K562 (cell line): ENCODE results near the gene MED31. TPM values are rescaled to one million over a fixed set of nuclear protein-coding genes. Genes with fewer than 3 reads are reported as not detected.

ENCODE experiments used
- ASH1L ChIP-seq: fragments of 450-650 bp; IDR thresholded peaks from 2 replicates; pipeline ENCODE4 v1.6.1; 2018; ENCODE audit warnings: borderline replicate concordance, mild to moderate bottlenecking, low read depth; ENCODE audit not compliant: partially characterized antibody
- MAX ChIP-seq: sonication (generic); formaldehyde crosslinking; IDR thresholded peaks from 2 replicates; pipeline ENCODE4 v1.9.0; 2022; ENCODE audit warnings: mild to moderate bottlenecking, missing genetic modification reagents
- NKRF ChIP-seq: fragments of 450-650 bp; IDR thresholded peaks from 2 replicates; pipeline ENCODE4 v1.6.1; 2016; ENCODE audit warnings: borderline replicate concordance
- ZNF444 ChIP-seq: fragments of 250-450 bp; sonication (Bioruptor Pico); IDR thresholded peaks from 2 replicates; pipeline ENCODE4 v1.4.0; 2020; ENCODE audit warnings: mild to moderate bottlenecking, moderate library complexity
- ZNF551 ChIP-seq: fragments of 250-450 bp; sonication (Bioruptor Pico); IDR thresholded peaks from 2 replicates; pipeline ENCODE4 v1.5.0; 2021; ENCODE audit warnings: mild to moderate bottlenecking, moderate library complexity
- polyA plus RNA-seq, 8 experiments: library from polyadenylated mRNA; depleted of rRNA in 4 of 8; stranded (reverse) in 5 of 8; unstranded in 3 of 8; fragments of >200 nt; fragmentation: Nextera tagmentation in 2 of 8; fragmentation: Illumina TruSeq in 1 of 8; extraction: Ambion mirVana in 2 of 8; extraction: Trizol in 1 of 8; gene quantifications; 2 replicates each; pipeline versions ENCODE4 v1.2.1 to v1.2.3, GENCODE V29; 2011 to 2014; ENCODE audit warnings: inconsistent platforms in 1 of 8, missing spikeins in 1 of 8
- total RNA-seq, 7 experiments: library from RNA; depleted of rRNA in 6 of 7; stranded (reverse); fragments of >200 nt in 6 of 7; fragmentation: Illumina TruSeq in 2 of 7; extraction: Trizol in 2 of 7; gene quantifications; 2 replicates each; pipeline versions ENCODE4 v1.2.1 to v1.2.3, GENCODE V29; 2011 to 2021; ENCODE audit warnings: low replicate concordance in 1 of 7
- TF ChIP-seq, protein P1 (sequence below): sonication (generic); IDR thresholded peaks from 2 replicates; pipeline ENCODE4 v1.6.1; 2016
- TF ChIP-seq, protein P2 (sequence below): fragments of 450-650 bp; IDR thresholded peaks from 2 replicates; pipeline ENCODE4 v1.6.1; 2018; ENCODE audit not compliant: partially characterized antibody
- TF ChIP-seq, protein P3 (sequence below), 2 experiments: fragments of 450-650 bp; formaldehyde crosslinking in 1 of 2; IDR thresholded peaks; 2 replicates each; pipeline versions ENCODE4 v1.4.0 to v1.6.1; 2014 to 2020; ENCODE audit warnings: mild to moderate bottlenecking in 2 of 2, borderline replicate concordance in 1 of 2, low read depth in 1 of 2

The MED31 gene
- total and polyA plus RNA-seq, 9 of the 15 experiments (the other 6 are each of a cell fraction or from before 2014, with no cell fraction given), result 6.4 to 39.9 (median 14.6) TPM

GRCh38 chr17:6641247-6641863, 10.1 kb downstream of the MED31 start (continued):
- TF ChIP-seq ASH1L, result no peak
- TF ChIP-seq NKRF, result 0 out of 2 replicates have a peak, but pooled peaks have one; percentile 3
- TF ChIP-seq, protein P1, sequence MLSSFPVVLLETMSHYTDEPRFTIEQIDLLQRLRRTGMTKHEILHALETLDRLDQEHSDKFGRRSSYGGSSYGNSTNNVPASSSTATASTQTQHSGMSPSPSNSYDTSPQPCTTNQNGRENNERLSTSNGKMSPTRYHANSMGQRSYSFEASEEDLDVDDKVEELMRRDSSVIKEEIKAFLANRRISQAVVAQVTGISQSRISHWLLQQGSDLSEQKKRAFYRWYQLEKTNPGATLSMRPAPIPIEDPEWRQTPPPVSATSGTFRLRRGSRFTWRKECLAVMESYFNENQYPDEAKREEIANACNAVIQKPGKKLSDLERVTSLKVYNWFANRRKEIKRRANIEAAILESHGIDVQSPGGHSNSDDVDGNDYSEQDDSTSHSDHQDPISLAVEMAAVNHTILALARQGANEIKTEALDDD, result peak; percentile 81
- TF ChIP-seq, protein P2, sequence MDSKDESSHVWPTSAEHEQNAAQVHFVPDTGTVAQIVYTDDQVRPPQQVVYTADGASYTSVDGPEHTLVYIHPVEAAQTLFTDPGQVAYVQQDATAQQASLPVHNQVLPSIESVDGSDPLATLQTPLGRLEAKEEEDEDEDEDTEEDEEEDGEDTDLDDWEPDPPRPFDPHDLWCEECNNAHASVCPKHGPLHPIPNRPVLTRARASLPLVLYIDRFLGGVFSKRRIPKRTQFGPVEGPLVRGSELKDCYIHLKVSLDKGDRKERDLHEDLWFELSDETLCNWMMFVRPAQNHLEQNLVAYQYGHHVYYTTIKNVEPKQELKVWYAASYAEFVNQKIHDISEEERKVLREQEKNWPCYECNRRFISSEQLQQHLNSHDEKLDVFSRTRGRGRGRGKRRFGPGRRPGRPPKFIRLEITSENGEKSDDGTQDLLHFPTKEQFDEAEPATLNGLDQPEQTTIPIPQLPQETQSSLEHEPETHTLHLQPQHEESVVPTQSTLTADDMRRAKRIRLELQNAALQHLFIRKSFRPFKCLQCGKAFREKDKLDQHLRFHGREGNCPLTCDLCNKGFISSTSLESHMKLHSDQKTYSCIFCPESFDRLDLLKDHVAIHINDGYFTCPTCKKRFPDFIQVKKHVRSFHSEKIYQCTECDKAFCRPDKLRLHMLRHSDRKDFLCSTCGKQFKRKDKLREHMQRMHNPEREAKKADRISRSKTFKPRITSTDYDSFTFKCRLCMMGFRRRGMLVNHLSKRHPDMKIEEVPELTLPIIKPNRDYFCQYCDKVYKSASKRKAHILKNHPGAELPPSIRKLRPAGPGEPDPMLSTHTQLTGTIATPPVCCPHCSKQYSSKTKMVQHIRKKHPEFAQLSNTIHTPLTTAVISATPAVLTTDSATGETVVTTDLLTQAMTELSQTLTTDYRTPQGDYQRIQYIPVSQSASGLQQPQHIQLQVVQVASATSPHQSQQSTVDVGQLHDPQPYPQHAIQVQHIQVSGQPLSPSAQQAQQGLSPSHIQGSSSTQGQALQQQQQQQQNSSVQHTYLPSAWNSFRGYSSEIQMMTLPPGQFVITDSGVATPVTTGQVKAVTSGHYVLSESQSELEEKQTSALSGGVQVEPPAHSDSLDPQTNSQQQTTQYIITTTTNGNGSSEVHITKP, result peak; percentile 96
- TF ChIP-seq ZNF444 (CRISPR knock-in tag), result no peak
- TF ChIP-seq MAX, result 0 out of 2 replicates have a peak, but pooled peaks have one; percentile 9
- TF ChIP-seq, protein P3, sequence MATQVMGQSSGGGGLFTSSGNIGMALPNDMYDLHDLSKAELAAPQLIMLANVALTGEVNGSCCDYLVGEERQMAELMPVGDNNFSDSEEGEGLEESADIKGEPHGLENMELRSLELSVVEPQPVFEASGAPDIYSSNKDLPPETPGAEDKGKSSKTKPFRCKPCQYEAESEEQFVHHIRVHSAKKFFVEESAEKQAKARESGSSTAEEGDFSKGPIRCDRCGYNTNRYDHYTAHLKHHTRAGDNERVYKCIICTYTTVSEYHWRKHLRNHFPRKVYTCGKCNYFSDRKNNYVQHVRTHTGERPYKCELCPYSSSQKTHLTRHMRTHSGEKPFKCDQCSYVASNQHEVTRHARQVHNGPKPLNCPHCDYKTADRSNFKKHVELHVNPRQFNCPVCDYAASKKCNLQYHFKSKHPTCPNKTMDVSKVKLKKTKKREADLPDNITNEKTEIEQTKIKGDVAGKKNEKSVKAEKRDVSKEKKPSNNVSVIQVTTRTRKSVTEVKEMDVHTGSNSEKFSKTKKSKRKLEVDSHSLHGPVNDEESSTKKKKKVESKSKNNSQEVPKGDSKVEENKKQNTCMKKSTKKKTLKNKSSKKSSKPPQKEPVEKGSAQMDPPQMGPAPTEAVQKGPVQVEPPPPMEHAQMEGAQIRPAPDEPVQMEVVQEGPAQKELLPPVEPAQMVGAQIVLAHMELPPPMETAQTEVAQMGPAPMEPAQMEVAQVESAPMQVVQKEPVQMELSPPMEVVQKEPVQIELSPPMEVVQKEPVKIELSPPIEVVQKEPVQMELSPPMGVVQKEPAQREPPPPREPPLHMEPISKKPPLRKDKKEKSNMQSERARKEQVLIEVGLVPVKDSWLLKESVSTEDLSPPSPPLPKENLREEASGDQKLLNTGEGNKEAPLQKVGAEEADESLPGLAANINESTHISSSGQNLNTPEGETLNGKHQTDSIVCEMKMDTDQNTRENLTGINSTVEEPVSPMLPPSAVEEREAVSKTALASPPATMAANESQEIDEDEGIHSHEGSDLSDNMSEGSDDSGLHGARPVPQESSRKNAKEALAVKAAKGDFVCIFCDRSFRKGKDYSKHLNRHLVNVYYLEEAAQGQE (IDR thresholded peaks at IDR 0.05; ENCODE audit: borderline replicate concordance), result peak; percentile 14; the same call in 1 of the 2 replicates
- TF ChIP-seq, protein P3 (CRISPR knock-in tag; IDR thresholded peaks at IDR 0.05; ENCODE audit: low read depth), result no peak
- TF ChIP-seq ZNF551 (CRISPR knock-in tag), result 0 out of 2 replicates have a peak, but pooled peaks have one; percentile 22
